K562 (cell line): ENCODE measurements around the gene SLC1A2. TPM values are rescaled to one million over a fixed set of nuclear protein-coding genes. Genes with fewer than 3 reads are reported as not detected.

ENCODE experiments used
- ATAC-seq: fragments of 200-7000 bp; cut with Tn5 transposase; 3 replicates; pipeline ENCODE4 v1.9.1; 2020; ENCODE audit warnings: moderate library complexity
- BruUV-seq: library from RNA; stranded (reverse); fragments of 400-500 nt; replicated peaks from 2 replicates; lab custom pipeline; 2021; lab: Mats Ljungman, UMichigan
- CTCF ChIA-PET: fragments of 300-600 bp; formaldehyde crosslinking; extraction: SDS; loops from one replicate; lab custom pipeline; 2021; ENCODE audit warnings: low intra/inter-chr PET ratio; lab: Yijun Ruan, JAX
- POLR2A ChIA-PET: fragments of 300-600, 350-650 bp; sonication (Branson Sonifier 250); formaldehyde crosslinking; extraction: SDS; loops from one replicate; lab custom pipeline; 2021; ENCODE audit warnings: antibody characterized with exemption, inconsistent platforms; lab: Yijun Ruan, JAX
- DNase-seq, 4 experiments: peaks; one replicate each; pipeline versions ENCODE4 v3.0.0 to v3.0.0-alpha.2; 2011 to 2018; ENCODE audit warnings: low spot score in 3 of 4, mixed read lengths in 3 of 4; ENCODE audit errors: extremely low read depth in 1 of 4
- FAIRE-seq: peaks from 2 replicates; lab custom pipeline; 2011; peaks lifted over from hg19 to GRCh38; lab: Jason Lieb, UNC
- H2AFZ ChIP-seq: 2 replicates; pipeline ENCODE4 v1.6.0; 2011; ENCODE audit warnings: low read depth, low read length, control low read depth, inconsistent platforms
- H3K27ac ChIP-seq: fragments of 200-600 bp; 3 replicates; pipeline ENCODE4 v1.8.0; 2011; ENCODE audit warnings: low read depth, mild to moderate bottlenecking, control low read depth, inconsistent platforms, low read length, moderate library complexity, mixed read lengths; ENCODE audit errors: extremely low read depth
- H3K27me3 ChIP-seq, 2 experiments: fragments of 300-600 bp in 1 of 2; 2 replicates in 1 of 2; 3 replicates in 1 of 2; pipeline versions ENCODE4 v1.6.0 to v1.8.0; 2011; ENCODE audit warnings: inconsistent platforms in 2 of 2, low read length in 2 of 2, mild to moderate bottlenecking in 1 of 2, mixed read lengths in 1 of 2, moderate library complexity in 1 of 2; ENCODE audit not compliant: control insufficient read depth in 2 of 2, insufficient read depth in 2 of 2
- H3K36me3 ChIP-seq: fragments of 300-600 bp; 3 replicates; pipeline ENCODE4 v1.8.0; 2011; ENCODE audit warnings: mild to moderate bottlenecking, low read length, inconsistent platforms; ENCODE audit not compliant: control insufficient read depth, insufficient read depth
- H3K4me1 ChIP-seq, 2 experiments: fragments of 200-600 bp in 1 of 2; replicated peaks in 1 of 2; 2 replicates in 1 of 2; 3 replicates in 1 of 2; pipeline versions ENCODE4 v1.5.1 to v1.8.0; 2011; ENCODE audit warnings: inconsistent platforms in 2 of 2, low read length in 2 of 2, mild to moderate bottlenecking in 1 of 2, mixed read lengths in 1 of 2, moderate library complexity in 1 of 2; ENCODE audit not compliant: control insufficient read depth in 2 of 2, insufficient read depth in 2 of 2
- H3K4me2 ChIP-seq: 2 replicates; pipeline ENCODE4 v1.6.1; 2011; ENCODE audit warnings: low read length, control low read depth, inconsistent platforms, mixed read lengths; ENCODE audit not compliant: insufficient read depth
- H3K4me3 ChIP-seq: fragments of 200-600 bp; sonication (generic), shearing (Covaris generic); 2 replicates; pipeline ENCODE4 v1.5.1; 2016; ENCODE audit warnings: control low read depth, inconsistent platforms
- H3K79me2 ChIP-seq: fragments of 200-600 bp; 3 replicates; pipeline ENCODE4 v1.8.0; 2011; ENCODE audit warnings: low read length, inconsistent platforms; ENCODE audit not compliant: control insufficient read depth, insufficient read depth
- H3K9ac ChIP-seq, 2 experiments: 2 replicates each; pipeline versions ENCODE4 v1.6.0 to v1.6.1; 2011; ENCODE audit warnings: low read depth in 2 of 2, low read length in 2 of 2, control low read depth in 1 of 2, inconsistent platforms in 1 of 2, mild to moderate bottlenecking in 1 of 2, mixed read lengths in 1 of 2; ENCODE audit not compliant: insufficient read depth in 1 of 2
- H3K9me1 ChIP-seq: one replicate; pipeline ENCODE4 v1.6.0; 2011; ENCODE audit warnings: inconsistent platforms, mild to moderate bottlenecking, low read length, moderate library complexity; ENCODE audit not compliant: control insufficient read depth, insufficient read depth
- H3K9me3 ChIP-seq: replicated peaks from 2 replicates; pipeline ENCODE4 v1.5.1; 2011; ENCODE audit warnings: low read depth, low read length, inconsistent platforms; ENCODE audit not compliant: control insufficient read depth, insufficient read depth
- H4K20me1 ChIP-seq: replicated peaks from 2 replicates; pipeline ENCODE4 v1.6.1; 2011; ENCODE audit warnings: low read length, inconsistent platforms, mixed read lengths; ENCODE audit not compliant: control insufficient read depth, insufficient read depth
- BRF2 ChIP-seq: IDR thresholded peaks from 3 replicates; pipeline ENCODE4 v1.6.1; 2011; ENCODE audit warnings: borderline replicate concordance, mild to moderate bottlenecking; ENCODE audit not compliant: insufficient read length, insufficient read depth
- CHCHD3 ChIP-seq: fragments of 250-450 bp; sonication (Bioruptor Pico); IDR thresholded peaks from 2 replicates; pipeline ENCODE4 v2.1.2; 2022; ENCODE audit warnings: mild to moderate bottlenecking
- ETV5 ChIP-seq: sonication (generic); formaldehyde crosslinking; IDR thresholded peaks from 2 replicates; pipeline ENCODE4 v1.4.0; 2020; ENCODE audit warnings: low read depth, mild to moderate bottlenecking, missing genetic modification reagents
- FOXK2 ChIP-seq, 2 experiments: fragments of 450-650 bp; IDR thresholded peaks in 1 of 2; conservative IDR thresholded peaks in 1 of 2; 2 replicates each; pipeline ENCODE4 v1.6.1; 2016; ENCODE audit warnings: low read depth in 2 of 2, mild to moderate bottlenecking in 1 of 2
- HDAC2 ChIP-seq: fragments of 450-650 bp; IDR thresholded peaks from 2 replicates; pipeline ENCODE4 v1.6.1; 2016; ENCODE audit warnings: mild to moderate bottlenecking
- HDGF ChIP-seq: fragments of 450-650 bp; IDR thresholded peaks from 2 replicates; pipeline ENCODE4 v1.6.1; 2016
- IFI16 ChIP-seq: fragments of 250-450 bp; sonication (Bioruptor Pico); IDR thresholded peaks from 2 replicates; pipeline ENCODE4 v2.1.2; 2022; ENCODE audit warnings: mild to moderate bottlenecking, inconsistent platforms
- NFE2L1 ChIP-seq: fragments of 450-650 bp; IDR thresholded peaks from 2 replicates; pipeline ENCODE4 v1.6.1; 2016; ENCODE audit warnings: missing genetic modification characterization, low read depth, mild to moderate bottlenecking, missing compliant biosample characterization, moderate library complexity, borderline replicate concordance
- PRPF4 ChIP-seq: fragments of 200-400 bp; formaldehyde crosslinking; IDR thresholded peaks from one replicate; pipeline ENCODE4 v1.6.1; 2017; ENCODE audit warnings: low read length, low read depth, mild to moderate bottlenecking; ENCODE audit not compliant: insufficient read depth, poor library complexity, severe bottlenecking
- SRSF3 ChIP-seq: fragments of 200-400 bp; formaldehyde crosslinking; IDR thresholded peaks from 2 replicates; pipeline ENCODE4 v1.6.1; 2016; ENCODE audit warnings: mild to moderate bottlenecking, low read length, moderate library complexity; ENCODE audit not compliant: insufficient read depth
- TEAD4 ChIP-seq, 2 experiments: sonication (generic) in 1 of 2; formaldehyde crosslinking in 1 of 2; IDR thresholded peaks; 2 replicates each; pipeline versions ENCODE4 v1.6.1 to v1.8.0; 2012 to 2022; ENCODE audit warnings: borderline replicate concordance in 1 of 2, inconsistent platforms in 1 of 2, low read length in 1 of 2, mild to moderate bottlenecking in 1 of 2, missing genetic modification reagents in 1 of 2
- TSHZ1 ChIP-seq: fragments of 250-450 bp; sonication (Bioruptor Pico); IDR thresholded peaks from 2 replicates; pipeline ENCODE4 v1.4.0; 2020; ENCODE audit warnings: mild to moderate bottlenecking, moderate library complexity
- ZNF41 ChIP-seq: fragments of 250-450 bp; sonication (Bioruptor Pico); conservative IDR thresholded peaks from 2 replicates; pipeline ENCODE4 v1.4.0; 2020; ENCODE audit warnings: mild to moderate bottlenecking
- WGBS: fragments of 100-300 bp; shearing (Covaris generic); methylation state at CpG from one replicate; pipeline ENCODE4 v1.1.6; 2016; ENCODE audit warnings: low coverage, mixed read lengths; ENCODE audit not compliant: insufficient coverage; ENCODE audit errors: missing lambda C conversion rate; 5-methylcytosine and 5-hydroxymethylcytosine counted together
- in situ Hi-C: fragments of 300-500 bp; cut with MboI; formaldehyde crosslinking; loops from 4 replicates; pipeline ENCODE4 v1.15.0; 2018; ENCODE audit warnings: inconsistent platforms, mixed read lengths
- intact Hi-C: fragments of 100-400 bp; cut with micrococcal nuclease; formaldehyde crosslinking; loops from 2 replicates; pipeline ENCODE4 v1.14.2; 2022
- polyA plus RNA-seq, 8 experiments: library from polyadenylated mRNA; depleted of rRNA in 4 of 8; stranded (reverse) in 5 of 8; unstranded in 3 of 8; fragments of >200 nt; fragmentation: Nextera tagmentation in 2 of 8; fragmentation: Illumina TruSeq in 1 of 8; extraction: Ambion mirVana in 2 of 8; extraction: Trizol in 1 of 8; gene quantifications; 2 replicates each; pipeline versions ENCODE4 v1.2.1 to v1.2.3, GENCODE V29; 2011 to 2014; ENCODE audit warnings: inconsistent platforms in 1 of 8, missing spikeins in 1 of 8
- total RNA-seq, 7 experiments: library from RNA; depleted of rRNA in 6 of 7; stranded (reverse); fragments of >200 nt in 6 of 7; fragmentation: Illumina TruSeq in 2 of 7; extraction: Trizol in 2 of 7; gene quantifications; 2 replicates each; pipeline versions ENCODE4 v1.2.1 to v1.2.3, GENCODE V29; 2011 to 2021; ENCODE audit warnings: low replicate concordance in 1 of 7
- TF ChIP-seq, protein P1 (sequence below): sonication (generic); formaldehyde crosslinking; IDR thresholded peaks from 2 replicates; pipeline ENCODE4 v1.8.0; 2022; ENCODE audit warnings: missing genetic modification reagents, mild to moderate bottlenecking, borderline replicate concordance

The SLC1A2 gene
- total and polyA plus RNA-seq, 9 of the 15 experiments (the other 6 are each of a cell fraction or from before 2014, with no cell fraction given) = 0.03 to 0.07 (median 0.04) TPM; not detected in 5

GRCh38 chr11:35243774-35244173 lies 175.6 kb downstream of the SLC1A2 start:
- Histone ChIP-seq H3K27me3 (peaks cover 0 to 3% of the 10 kb centered on the region in 2 experiments; a peak in 3 of 5 replicates), H3K4me1 (no peaks in the 10 kb centered on the region), H3K36me3 (no peaks in the 10 kb centered on the region), H3K27ac (no peak overlapping the region), H3K9me1 (no peaks in the 10 kb centered on the region), H3K79me2 (no peaks in the 10 kb centered on the region), H3K9me3 (0 out of 2 replicates have a peak, but pooled peaks cover 2% of the 10 kb centered on the region), H3K4me3 (no peak overlapping the region), H3K4me2 (no peak overlapping the region), H4K20me1 (no peaks in the 10 kb centered on the region), H3K9ac (no peak overlapping the region), H2AFZ (no peak overlapping the region)
- DNase-seq = no peak
- no peak for ATAC-seq
- intact Hi-C loops (no loop called here), in situ Hi-C loops (loop anchor here (25.0 kb wide), 1 partner anchor 306 kb away; no protein-coding TSS in a partner anchor)
- POLR2A ChIA-PET = no interaction called here
- 0% methylated on average over 2 of the region's 2 CpGs for WGBS
- no peak for FAIRE-seq
- BruUV-seq = no TSS peak
- CTCF ChIA-PET = no interaction called here
- TF ChIP-seq NFE2L1 (tag) (no peak), HDGF (no peak), SRSF3 (no peak), TSHZ1 (no peak), FOXK2 (conservative IDR thresholded peaks at IDR 0.05 in 1 of 2, IDR thresholded peaks at IDR 0.05 in 1 of 2; ENCODE audit: low read depth in 2 of 2) (no peak), PRPF4 (no peak), HDAC2 (no peak), BRF2 (no peak), TEAD4 (IDR thresholded peaks at IDR 0.05; ENCODE audit: low read length) (no peak), TEAD4 (CRISPR knock-in tag; IDR thresholded peaks at IDR 0.05; ENCODE audit: borderline replicate concordance) (no peak), ZNF41 (no peak), CHCHD3 (CRISPR knock-in tag) (no peak), IFI16 (CRISPR knock-in tag) (no peak), ETV5 (no peak)
- TF ChIP-seq, protein P1, sequence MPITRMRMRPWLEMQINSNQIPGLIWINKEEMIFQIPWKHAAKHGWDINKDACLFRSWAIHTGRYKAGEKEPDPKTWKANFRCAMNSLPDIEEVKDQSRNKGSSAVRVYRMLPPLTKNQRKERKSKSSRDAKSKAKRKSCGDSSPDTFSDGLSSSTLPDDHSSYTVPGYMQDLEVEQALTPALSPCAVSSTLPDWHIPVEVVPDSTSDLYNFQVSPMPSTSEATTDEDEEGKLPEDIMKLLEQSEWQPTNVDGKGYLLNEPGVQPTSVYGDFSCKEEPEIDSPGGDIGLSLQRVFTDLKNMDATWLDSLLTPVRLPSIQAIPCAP (CRISPR knock-in tag) = no peak
